NCI-H1417 (cell line): ENCODE data around the gene HIVEP2.

Experiments used
- DNase-seq, 3 experiments: peaks; one replicate each; lab custom pipeline; 2025; lab: John Stamatoyannopoulos, UW

Gene HIVEP2

DNA sequence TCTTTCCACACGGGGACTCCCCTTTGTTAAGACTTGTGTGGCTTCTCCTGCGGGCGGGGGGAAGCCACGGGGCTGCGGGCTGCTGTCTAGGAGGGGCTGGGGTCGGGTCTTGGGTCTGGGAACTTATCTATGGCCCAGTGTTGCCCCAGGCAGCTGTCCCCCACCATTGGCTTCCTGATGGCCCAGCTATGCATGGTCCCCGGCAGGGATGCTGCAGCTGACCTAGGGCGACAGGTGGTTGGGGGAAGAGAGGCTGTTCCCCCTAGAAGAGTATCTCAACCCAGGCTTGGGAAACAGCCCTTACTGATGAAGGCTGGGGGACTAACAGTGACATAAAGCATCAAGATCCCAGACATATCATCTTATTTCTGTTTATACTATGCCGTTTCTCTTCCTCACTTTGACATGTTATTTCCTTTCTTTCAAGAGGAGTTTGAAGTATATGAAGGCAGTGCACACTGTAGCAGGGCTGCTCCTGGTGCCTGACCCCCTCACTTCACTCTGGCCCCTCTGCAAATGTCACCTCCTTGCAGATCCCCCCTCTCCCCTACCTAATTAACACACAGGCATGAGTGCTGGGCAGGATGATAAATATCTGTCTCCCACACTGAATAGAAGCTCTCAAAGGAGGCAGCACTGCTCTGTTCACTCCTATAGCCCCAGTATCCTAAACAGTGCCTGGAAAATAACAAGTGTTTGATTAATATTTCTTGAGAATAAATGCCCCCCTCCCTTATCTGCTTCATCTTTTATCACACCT, 87.0 kb downstream of the HIVEP2 start:
- peak in 2 of 3 experiments; percentile 21 to 58 for DNase-seq

DNA sequence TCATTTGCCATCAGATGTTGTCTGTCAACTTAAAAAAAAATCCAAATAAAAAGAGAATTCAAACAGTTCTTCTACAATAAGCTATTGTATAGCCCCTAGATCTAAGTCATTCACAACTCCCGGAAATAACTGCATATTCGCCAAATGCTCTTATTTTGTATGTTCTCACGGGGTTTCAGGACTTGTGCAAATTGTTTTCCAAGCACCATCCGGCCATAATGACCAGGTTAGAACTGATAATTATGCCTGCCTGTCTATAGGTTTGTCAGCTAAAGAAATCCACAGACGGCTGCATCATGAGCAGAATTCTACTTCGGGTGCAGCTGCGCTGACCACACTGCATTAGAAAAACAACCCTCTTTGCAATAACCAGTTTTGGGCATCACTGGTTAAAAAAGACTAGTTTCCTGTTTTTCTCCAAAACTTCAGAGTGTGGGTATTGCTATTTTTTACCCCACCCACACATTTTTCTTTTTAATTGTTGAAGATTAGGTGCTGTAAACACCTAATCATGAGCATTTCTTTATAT, 87.7 kb downstream of the HIVEP2 start:
- peak in 2 of 3 experiments; percentile 42 to 76 for DNase-seq

- no peak for DNase-seq
Observed at GRCh38 chr6:142856624-142857232, 88.2 kb downstream of the HIVEP2 start.

GRCh38 chr6:142855893-142856623, 88.9 kb downstream of the HIVEP2 start:
- DNase-seq = no peak

DNA sequence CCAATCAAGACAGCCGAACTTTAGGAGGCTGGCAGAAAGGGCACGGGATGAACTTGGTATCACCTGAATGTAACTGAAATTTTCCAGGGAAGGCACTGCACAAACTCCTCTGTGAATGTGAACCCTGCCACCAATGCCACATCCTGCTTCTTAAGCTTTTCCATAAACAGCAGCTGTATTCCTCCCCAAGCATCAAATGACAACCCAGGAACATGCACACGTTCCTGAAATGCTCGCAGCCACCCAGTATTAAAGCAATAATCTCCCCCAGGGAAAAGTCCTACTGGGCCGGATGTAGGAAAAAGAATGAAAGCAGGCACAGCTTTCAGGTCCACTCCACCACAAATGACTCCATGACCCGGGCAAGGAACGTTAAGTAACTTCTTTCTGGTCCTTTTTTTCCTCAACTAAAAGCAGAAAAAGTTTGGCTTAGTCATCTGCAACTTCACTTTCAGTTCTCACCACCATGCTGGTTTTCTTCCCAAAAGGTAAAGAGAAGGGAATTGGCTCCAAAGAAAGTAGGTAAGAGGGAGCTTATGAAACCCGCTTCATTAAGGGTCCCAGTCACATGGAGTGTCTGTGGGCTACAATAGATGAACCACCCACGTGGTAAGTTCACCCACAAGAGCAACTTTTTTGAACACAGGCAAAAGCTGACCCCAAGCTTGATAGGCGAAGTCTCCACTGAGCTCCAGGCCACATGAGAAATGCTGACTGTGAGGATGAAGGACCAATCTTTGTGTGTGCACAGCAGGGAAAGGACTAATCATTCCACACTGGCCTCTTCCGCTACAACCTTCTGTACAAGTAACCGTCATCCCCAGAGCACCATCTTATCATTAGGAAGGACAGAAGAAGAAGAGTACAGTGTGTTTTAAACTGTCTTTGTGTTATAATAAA, 90.1 kb downstream of the HIVEP2 start:
- DNase-seq = no peak

DNA sequence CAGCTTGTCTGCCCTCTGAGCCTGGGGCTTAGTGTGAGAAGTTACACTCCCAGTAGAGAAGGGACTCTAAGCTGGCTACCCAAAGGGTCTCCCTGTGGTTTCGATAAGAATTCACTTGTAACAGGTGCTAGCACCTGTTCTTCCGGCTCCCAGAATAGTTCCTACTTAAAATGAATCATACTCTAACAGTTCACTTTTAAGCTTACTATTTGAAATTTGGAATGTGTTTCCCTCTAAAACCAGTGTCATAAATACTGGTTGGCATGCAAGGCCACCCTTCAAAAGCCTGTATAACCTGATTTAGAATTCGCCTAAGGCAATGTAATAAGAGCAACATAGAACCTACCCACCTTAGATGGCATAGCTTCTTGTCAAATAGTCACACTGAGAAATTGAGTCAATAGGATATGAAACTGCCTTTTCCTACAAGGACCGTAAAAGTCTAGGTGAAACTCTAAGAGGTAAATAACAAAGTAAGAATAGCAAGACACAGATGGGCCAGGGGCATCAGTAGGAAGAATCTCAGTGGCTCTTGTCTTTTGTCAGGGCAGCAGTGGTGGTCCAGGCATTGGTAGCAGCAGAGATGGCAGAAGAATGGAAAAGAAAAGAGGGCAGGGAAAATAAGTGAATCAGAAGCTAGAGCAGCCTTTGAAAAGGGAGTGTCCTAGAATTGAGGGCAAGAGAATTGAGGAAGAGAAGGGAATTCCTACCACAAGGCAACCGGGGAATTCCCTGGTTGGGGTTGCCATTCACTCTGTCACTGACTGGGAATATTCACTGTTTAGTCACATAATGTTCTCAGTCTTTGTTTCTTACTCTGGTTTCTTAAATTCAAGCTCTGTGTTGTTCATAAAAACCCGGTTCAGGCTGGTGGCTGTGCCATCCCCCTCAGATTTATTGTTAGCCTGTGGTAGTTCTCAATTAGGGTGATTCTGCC, 91.5 kb downstream of the HIVEP2 start:
- DNase-seq = peak in 1 of 3 experiments; percentile 30

DNA sequence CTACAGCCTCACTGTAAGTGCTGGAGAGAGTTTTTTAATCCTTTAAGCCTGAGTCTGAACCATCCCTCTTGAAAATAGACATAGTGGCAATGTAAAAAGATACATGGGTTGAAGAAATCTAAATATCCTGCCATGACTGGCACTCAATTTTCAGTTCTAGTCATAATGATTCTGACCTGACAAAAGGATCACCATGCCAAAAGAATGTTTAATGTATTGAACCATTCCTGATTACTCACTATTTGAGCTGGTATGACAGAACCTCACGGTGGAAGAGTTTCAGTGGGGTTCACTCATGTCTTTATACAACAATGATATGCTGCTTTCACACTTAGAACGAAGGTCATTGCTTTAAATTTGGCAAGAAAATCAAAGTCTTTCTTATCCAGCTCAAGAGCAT, 93.4 kb downstream of the HIVEP2 start:
- DNase-seq = no peak

- DNase-seq = peak in 2 of 3 experiments; percentile 7 to 66
Observed at GRCh38 chr6:142850679-142851423, 94.1 kb downstream of the HIVEP2 start.

GRCh38 chr6:142848976-142849375, 96.0 kb downstream of the HIVEP2 start:
- DNase-seq = no peak

- DNase-seq = no peak
Observed at GRCh38 chr6:142848156-142848555, 96.8 kb downstream of the HIVEP2 start.

DNA sequence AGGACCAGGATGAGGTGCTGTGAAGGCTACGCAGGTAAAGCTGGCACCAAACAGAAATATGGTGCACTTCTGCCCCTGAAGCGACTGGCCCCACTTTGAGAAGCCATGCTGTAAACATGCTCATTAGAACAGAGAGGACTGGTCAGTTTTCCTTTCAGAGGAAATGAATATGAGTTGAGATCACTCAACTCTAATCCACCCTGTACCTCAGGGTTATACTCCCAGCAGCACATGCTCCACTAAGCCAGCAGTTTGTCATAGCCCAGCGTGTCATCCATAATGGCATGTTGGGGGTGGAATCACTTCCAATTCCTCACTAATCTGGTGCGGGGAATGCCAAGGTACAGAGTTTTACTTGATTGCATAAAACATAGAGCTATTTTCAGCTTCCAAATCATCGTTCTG, 98.1 kb downstream of the HIVEP2 start:
- peak in 1 of 3 experiments; percentile 72 for DNase-seq

GRCh38 chr6:142846459-142846831, 98.5 kb downstream of the HIVEP2 start:
- DNase-seq = peak in 2 of 3 experiments; percentile 78 to 95

DNA sequence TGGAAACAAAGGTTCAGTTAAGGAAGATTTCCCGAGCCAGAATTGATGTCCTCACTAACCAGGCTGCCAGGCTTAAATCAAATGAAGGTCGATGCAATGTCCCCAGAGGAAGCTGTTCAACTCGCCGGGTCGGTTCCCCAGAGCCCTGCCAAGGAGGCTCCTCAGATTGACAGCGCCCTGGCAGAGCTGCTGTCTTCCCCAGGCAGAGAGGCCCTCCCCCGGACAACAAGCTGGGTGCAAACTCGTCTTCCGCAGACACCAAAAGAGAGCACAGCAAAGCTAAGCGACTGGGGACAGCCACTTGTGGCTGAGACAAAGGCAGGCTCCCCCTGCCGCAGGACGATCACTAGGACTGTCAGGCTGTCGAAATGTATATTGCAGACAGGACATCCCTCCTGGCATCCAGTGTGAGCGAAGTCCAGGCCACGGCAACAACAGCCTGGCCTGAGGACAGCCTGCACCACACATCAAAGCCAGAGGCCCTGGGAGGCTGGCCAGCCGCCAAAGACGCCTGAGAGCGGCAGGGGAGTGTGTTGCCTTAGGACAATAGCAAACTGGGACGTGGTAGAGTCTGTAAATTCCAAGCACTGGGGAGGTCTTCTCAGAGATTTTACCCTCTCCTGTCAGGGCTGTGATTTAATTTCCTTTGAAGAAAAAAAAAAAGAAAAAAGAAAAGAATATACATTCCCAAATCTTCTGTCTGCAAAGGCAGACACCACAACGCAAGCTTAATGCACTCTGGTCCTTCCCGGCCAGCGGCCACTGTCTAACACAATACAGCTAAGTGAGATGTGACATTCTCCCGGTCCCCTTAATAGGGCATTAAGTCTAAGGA, 99.1 kb downstream of the HIVEP2 start:
- peak; percentile 70 to 95 (median 81) for DNase-seq

- DNase-seq = peak in 1 of 3 experiments; percentile 63
Observed at GRCh38 chr6:142845143-142845571, 99.8 kb downstream of the HIVEP2 start.

DNA sequence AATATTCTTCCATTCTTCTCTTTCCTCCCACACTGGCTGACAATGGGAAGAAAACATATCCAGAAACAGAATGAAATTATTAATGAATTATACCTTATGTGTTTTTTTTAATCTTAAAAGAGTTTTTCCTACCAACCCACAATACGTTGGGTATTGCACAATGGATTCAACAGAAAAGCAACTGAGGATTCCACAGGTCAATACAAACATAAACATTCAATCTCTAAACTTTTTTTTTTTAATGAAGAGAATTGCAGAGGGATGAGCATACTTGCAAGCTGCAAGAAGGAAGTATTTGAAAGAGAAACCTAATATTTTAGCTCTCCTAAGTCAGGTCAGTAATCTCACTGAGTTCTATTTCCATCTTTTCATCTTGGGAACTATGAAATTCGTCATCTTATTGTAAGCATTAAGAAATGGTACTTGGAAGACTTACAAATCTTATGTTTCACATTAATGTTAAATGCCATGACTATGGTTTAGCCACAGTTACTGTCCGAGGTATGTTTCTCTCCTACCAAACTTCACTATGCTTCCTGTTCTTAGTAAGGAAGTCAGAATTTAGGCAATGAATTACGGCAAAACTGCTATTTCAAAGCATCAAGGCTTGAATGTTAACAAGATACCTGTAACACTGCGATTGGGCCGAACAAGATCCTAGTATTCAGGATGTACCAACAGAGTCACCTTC, 100.8 kb downstream of the HIVEP2 start:
- no peak for DNase-seq

DNA sequence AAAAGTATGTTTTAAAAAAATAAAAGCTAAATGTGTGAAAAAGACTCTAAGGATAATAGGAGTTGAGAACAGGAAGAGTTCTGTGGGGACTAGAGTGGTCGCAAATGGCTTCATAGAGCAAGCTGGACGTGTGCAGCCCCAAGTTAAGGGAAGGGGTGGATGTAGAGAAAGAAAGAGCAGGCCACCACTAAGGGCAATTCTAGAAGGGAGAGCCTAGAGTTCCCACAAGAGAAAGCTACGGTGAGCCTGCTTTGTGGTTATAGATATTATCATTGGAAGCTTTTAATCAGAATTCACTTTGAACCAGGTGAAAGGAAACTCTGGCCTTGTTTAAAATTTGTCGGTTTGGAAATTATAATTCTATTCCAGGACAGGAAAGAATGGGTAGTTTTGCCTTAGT, 101.6 kb downstream of the HIVEP2 start:
- no peak for DNase-seq

DNA sequence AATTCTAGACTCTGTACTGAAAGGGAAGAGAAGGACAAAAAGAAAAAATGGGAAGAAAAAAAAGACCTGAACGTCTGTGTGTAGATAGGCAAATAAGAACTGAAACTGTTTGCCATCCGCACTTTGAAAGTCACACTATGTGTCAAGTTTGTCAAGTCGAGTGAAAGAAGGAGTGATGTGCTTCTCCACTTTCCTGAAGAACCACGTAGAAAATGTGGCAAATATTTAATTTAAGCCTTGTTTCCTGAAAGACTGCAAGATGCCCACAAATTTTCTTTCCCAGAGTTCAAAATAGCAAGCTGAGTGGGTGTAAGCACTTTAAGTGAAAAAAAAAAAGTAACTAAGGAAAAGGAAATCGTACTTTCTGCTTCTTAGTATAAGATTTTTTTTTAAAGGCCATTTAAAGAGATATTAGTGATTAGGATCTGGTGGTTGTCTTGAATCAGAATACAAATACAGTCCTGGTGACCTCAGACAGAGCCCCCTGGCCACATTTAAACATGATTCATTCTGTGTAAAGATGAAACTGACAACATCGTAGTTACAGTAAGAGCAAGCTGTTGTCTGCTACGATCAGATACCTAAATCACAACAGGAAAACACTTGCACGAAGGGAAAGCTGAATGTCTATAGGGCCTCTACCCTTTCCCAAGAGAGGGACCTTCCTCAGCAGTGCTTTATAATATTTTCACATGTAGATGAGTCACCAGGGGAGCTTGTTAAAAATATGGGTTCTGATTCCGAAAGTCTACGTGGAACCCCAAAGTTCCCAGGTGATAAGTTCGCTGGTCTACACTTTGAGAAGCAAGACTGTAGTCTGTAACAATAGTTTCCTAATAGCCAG, 102.3 kb downstream of the HIVEP2 start:
- DNase-seq = no peak
